Ovary (tissue), 3 donors: ENCODE data around the gene PRIMA1.

Experiments used
- CTCF ChIP-seq, 3 donors: fragments of 450-650 bp in 2 of 3; fragments of 200-600 bp in 1 of 3; IDR thresholded peaks; one replicate each; pipeline versions ENCODE4 v1.5.1 to v1.8.0; 2016 to 2022; ENCODE audit warnings: antibody characterized with exemption in 3 of 3, mild to moderate bottlenecking in 1 of 3
- POLR2A ChIP-seq: fragments of 450-650 bp; IDR thresholded peaks from one replicate; pipeline ENCODE4 v1.6.1; 2017; ENCODE audit warnings: antibody characterized with exemption, mild to moderate bottlenecking, moderate library complexity
- donor health status: DM: no; HTN: no; CAD: no.

- TF ChIP-seq CTCF (IDR thresholded peaks at IDR 0.05) = no peak
- TF ChIP-seq POLR2A = no peak
Measured at GRCh38 chr14:93811020-93811419, 22.7 kb upstream of the PRIMA1 start.
